NCI-H82 (cell line): Measurements from ENCODE around the gene CD2BP2.
"Not testable (repeated sequence)": the region's sequence is repeated elsewhere in the genome, so short reads cannot be mapped to it uniquely, and the experiment has no call there.

Experiments
- DNase-seq: peaks from one replicate; lab custom pipeline; 2025; lab: John Stamatoyannopoulos, UW

Gene CD2BP2

GRCh38 chr16:30342751-30343490 lies 12.2 kb downstream of the CD2BP2 start:
- DNase-seq = no peak

GRCh38 chr16:30341971-30342370 lies 13.1 kb downstream of the CD2BP2 start:
- not testable (repeated sequence) for DNase-seq

GRCh38 chr16:30340621-30341020 lies 14.5 kb downstream of the CD2BP2 start:
- no peak for DNase-seq

GRCh38 chr16:30338715-30339114 lies 16.4 kb downstream of the CD2BP2 start:
- DNase-seq = not testable (repeated sequence)

GRCh38 chr16:30337964-30338357 lies 17.1 kb downstream of the CD2BP2 start:
- DNase-seq = not testable (repeated sequence)

- DNase-seq = peak; percentile 36
Measured at GRCh38 chr16:30335598-30336474, 19.3 kb downstream of the CD2BP2 start.

GRCh38 chr16:30335028-30335597 lies 20.0 kb downstream of the CD2BP2 start:
- peak; percentile 88 for DNase-seq

GRCh38 chr16:30334473-30334989 lies 20.6 kb downstream of the CD2BP2 start:
- peak; percentile 86 for DNase-seq

GRCh38 chr16:30324220-30324619 lies 30.9 kb downstream of the CD2BP2 start:
- not testable (repeated sequence) for DNase-seq

GRCh38 chr16:30318647-30319046 lies 36.5 kb downstream of the CD2BP2 start:
- DNase-seq = not testable (repeated sequence)

- DNase-seq = not testable (repeated sequence)
Measured at GRCh38 chr16:30310937-30311336, 44.2 kb downstream of the CD2BP2 start.

- DNase-seq = not testable (repeated sequence)
Measured at GRCh38 chr16:30309255-30309654, 45.9 kb downstream of the CD2BP2 start.
